NB4 (cell line): ENCODE data around the gene SEMA5A.

ENCODE experiments used
- DNase-seq: peaks from one replicate; pipeline ENCODE4 v3.0.0; 2010; ENCODE audit warnings: low read depth
- H3K4me3 ChIP-seq: one replicate; pipeline ENCODE4 v1.5.1; 2011; ENCODE audit warnings: mild to moderate bottlenecking, low read depth, low read length, moderate library complexity
- CTCF ChIP-seq: IDR thresholded peaks from one replicate; pipeline ENCODE4 v1.5.1; 2012; ENCODE audit warnings: low read depth, low read length
- MAX ChIP-seq: IDR thresholded peaks from 2 replicates; pipeline ENCODE4 v1.6.1; 2011; ENCODE audit warnings: low read depth, low read length
- MYC ChIP-seq: IDR thresholded peaks from 2 replicates; pipeline ENCODE4 v1.6.1; 2011; ENCODE audit warnings: low read depth, low read length
- POLR2A ChIP-seq: IDR thresholded peaks from 2 replicates; pipeline ENCODE4 v1.6.1; 2011; ENCODE audit warnings: mild to moderate bottlenecking; ENCODE audit not compliant: insufficient read length; ENCODE audit errors: extremely low read depth

SEMA5A gene

GRCh38 chr5:9139344-9139743 lies 406.5 kb downstream of the SEMA5A start:
- H3K4me3 ChIP-seq: no peak overlapping the region
- DNase-seq: no peak
- TF ChIP-seq POLR2A: no peak
- no peak for TF ChIP-seq MAX
- no peak for TF ChIP-seq MYC
- no peak for TF ChIP-seq CTCF

- DNase-seq: no peak
- no peak overlapping the region for H3K4me3 ChIP-seq
- no peak for TF ChIP-seq MAX
- no peak for TF ChIP-seq CTCF
- TF ChIP-seq POLR2A: no peak
- no peak for TF ChIP-seq MYC
Observed at GRCh38 chr5:9128136-9128535, 417.7 kb downstream of the SEMA5A start.

- H3K4me3 ChIP-seq: no peak overlapping the region
- DNase-seq: no peak
- TF ChIP-seq POLR2A (no peak), MAX (no peak), MYC (no peak), CTCF (no peak)
Observed at GRCh38 chr5:9126490-9126889, 419.4 kb downstream of the SEMA5A start.

GRCh38 chr5:9125852-9126251 lies 420.0 kb downstream of the SEMA5A start:
- no peak overlapping the region for H3K4me3 ChIP-seq
- TF ChIP-seq CTCF (no peak), POLR2A (no peak), MAX (no peak), MYC (no peak)
- DNase-seq: no peak

GRCh38 chr5:9124838-9125237 lies 421.0 kb downstream of the SEMA5A start:
- TF ChIP-seq POLR2A (no peak), MAX (no peak), CTCF (no peak)
- no peak for DNase-seq
- no peak overlapping the region for H3K4me3 ChIP-seq

GRCh38 chr5:9124071-9124470 lies 421.8 kb downstream of the SEMA5A start:
- no peak overlapping the region for H3K4me3 ChIP-seq
- no peak for TF ChIP-seq CTCF
- no peak for TF ChIP-seq MAX
- no peak for TF ChIP-seq MYC
- no peak for TF ChIP-seq POLR2A
- DNase-seq: no peak
